ENCODE data around the gene MBOAT1. TPM values are rescaled to one million over a fixed set of nuclear protein-coding genes. Genes with fewer than 3 reads are reported as not detected.

The MBOAT1 gene
- polyA plus RNA-seq, 2 of the 4 experiments (the other 2 are of a cell fraction) = 1.9 to 5.5 TPM

- CTCF ChIA-PET = interaction anchor here (2.6 kb wide), 1 partner anchor 10 kb away, joined by 16 read pairs; no protein-coding TSS in a partner anchor
- WGBS (ENCODE audit: missing lambda C conversion rate) = 51% methylated on average over 3 of the region's 3 CpGs
- FAIRE-seq = no peak
Observed at GRCh38 chr6:20137240-20137639, 75.0 kb downstream of the MBOAT1 start.

GRCh38 chr6:20135677-20136268 lies 76.5 kb downstream of the MBOAT1 start:
- TF ChIP-seq RARB (CRISPR knock-in tag; IDR thresholded peaks at IDR 0.05) = no peak
- no peak for TF ChIP-seq SMC3 (IDR thresholded peaks at IDR 0.05)
- TF ChIP-seq FOXS1 (CRISPR knock-in tag; IDR thresholded peaks at IDR 0.05) = no peak
- TF ChIP-seq TP53 (CRISPR knock-in tag; IDR thresholded peaks at IDR 0.05) = no peak
- TF ChIP-seq FOSB (CRISPR knock-in tag; IDR thresholded peaks at IDR 0.05) = no peak
- TF ChIP-seq MAX (IDR thresholded peaks at IDR 0.05) = no peak
- TF ChIP-seq POLR2A (IDR thresholded peaks at IDR 0.05; ENCODE audit: low read length) = no peak
- no peak overlapping the region for H3K4me3 ChIP-seq
- no peak overlapping the region for H3K4me2 ChIP-seq
- FAIRE-seq (no peak), ATAC-seq (no peak), DNase-seq (ENCODE audit: low read depth in 1 of 2, low spot score in 1 of 2) (no peak)
- H3K4me1 ChIP-seq = 0 out of 3 replicates have a peak, but pooled peaks cover 5% of the 10 kb centered on the region
- no peak overlapping the region for H3K27ac ChIP-seq
- ChIA-PET POLR2A (no interaction called here), CTCF (interaction anchor here (0.8 to 2.6 kb wide), 2 partner anchors 9 to 74 kb away, joined by 3 to 16 read pairs; no protein-coding TSS in a partner anchor)
- H3K9me3 ChIP-seq = no peaks in the 10 kb centered on the region
- WGBS (ENCODE audit: missing lambda C conversion rate) = 87% methylated on average over 6 of the region's 6 CpGs

More at GRCh38 chr6:20137240-20137639, 75.0 kb downstream of the MBOAT1 start:
- Histone ChIP-seq H3K4me3 (no peak overlapping the region), H3K9me3 (no peaks in the 10 kb centered on the region), H3K27ac (no peak overlapping the region), H3K4me1 (no peaks in the 10 kb centered on the region), H3K4me2 (no peak overlapping the region)
- ATAC-seq (no peak), DNase-seq (ENCODE audit: low read depth in 1 of 2, low spot score in 1 of 2) (no peak)
- TF ChIP-seq GATA3 (IDR thresholded peaks at IDR 0.05; ENCODE audit: borderline replicate concordance) = no peak
- TF ChIP-seq, protein P1, sequence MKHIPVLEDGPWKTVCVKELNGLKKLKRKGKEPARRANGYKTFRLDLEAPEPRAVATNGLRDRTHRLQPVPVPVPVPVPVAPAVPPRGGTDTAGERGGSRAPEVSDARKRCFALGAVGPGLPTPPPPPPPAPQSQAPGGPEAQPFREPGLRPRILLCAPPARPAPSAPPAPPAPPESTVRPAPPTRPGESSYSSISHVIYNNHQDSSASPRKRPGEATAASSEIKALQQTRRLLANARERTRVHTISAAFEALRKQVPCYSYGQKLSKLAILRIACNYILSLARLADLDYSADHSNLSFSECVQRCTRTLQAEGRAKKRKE (CRISPR knock-in tag; IDR thresholded peaks at IDR 0.05; ENCODE audit: low read depth) = no peak
- no peak for TF ChIP-seq CBX8 (IDR thresholded peaks at IDR 0.05)
- no peak for TF ChIP-seq MAZ (IDR thresholded peaks at IDR 0.05; ENCODE audit: borderline replicate concordance, low read depth, low read length)
- no peak for TF ChIP-seq NPAS2 (CRISPR knock-in tag; IDR thresholded peaks at IDR 0.05; ENCODE audit: borderline replicate concordance)
- no peak for TF ChIP-seq EHMT2 (IDR thresholded peaks at IDR 0.05; ENCODE audit: low read depth)
- no peak for TF ChIP-seq HEYL (CRISPR knock-in tag; IDR thresholded peaks at IDR 0.05)
- no peak for TF ChIP-seq SREBF2 (IDR thresholded peaks at IDR 0.05)
- no peak for TF ChIP-seq BCL3 (IDR thresholded peaks at IDR 0.05)
- no peak for TF ChIP-seq FOSL2 (IDR thresholded peaks at IDR 0.05)
- TF ChIP-seq FOSL2 (CRISPR knock-in tag; IDR thresholded peaks at IDR 0.05) = no peak
- TF ChIP-seq TFCP2L1 (CRISPR knock-in tag; IDR thresholded peaks at IDR 0.05) = no peak
- TF ChIP-seq MAX (IDR thresholded peaks at IDR 0.05) = no peak
- TF ChIP-seq ESRRA (IDR thresholded peaks at IDR 0.05; ENCODE audit: borderline replicate concordance, low read length) = no peak
- TF ChIP-seq, protein P2, sequence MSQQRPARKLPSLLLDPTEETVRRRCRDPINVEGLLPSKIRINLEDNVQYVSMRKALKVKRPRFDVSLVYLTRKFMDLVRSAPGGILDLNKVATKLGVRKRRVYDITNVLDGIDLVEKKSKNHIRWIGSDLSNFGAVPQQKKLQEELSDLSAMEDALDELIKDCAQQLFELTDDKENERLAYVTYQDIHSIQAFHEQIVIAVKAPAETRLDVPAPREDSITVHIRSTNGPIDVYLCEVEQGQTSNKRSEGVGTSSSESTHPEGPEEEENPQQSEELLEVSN (IDR thresholded peaks at IDR 0.05; ENCODE audit: borderline replicate concordance, low read depth) = no peak
- TF ChIP-seq RFX5 (IDR thresholded peaks at IDR 0.05) = no peak
- TF ChIP-seq TP53 (CRISPR knock-in tag; IDR thresholded peaks at IDR 0.05) = no peak
- POLR2A ChIA-PET = no interaction called here

GRCh38 chr6:20134613-20135012 lies 77.7 kb downstream of the MBOAT1 start:
- TF ChIP-seq, protein P3, sequence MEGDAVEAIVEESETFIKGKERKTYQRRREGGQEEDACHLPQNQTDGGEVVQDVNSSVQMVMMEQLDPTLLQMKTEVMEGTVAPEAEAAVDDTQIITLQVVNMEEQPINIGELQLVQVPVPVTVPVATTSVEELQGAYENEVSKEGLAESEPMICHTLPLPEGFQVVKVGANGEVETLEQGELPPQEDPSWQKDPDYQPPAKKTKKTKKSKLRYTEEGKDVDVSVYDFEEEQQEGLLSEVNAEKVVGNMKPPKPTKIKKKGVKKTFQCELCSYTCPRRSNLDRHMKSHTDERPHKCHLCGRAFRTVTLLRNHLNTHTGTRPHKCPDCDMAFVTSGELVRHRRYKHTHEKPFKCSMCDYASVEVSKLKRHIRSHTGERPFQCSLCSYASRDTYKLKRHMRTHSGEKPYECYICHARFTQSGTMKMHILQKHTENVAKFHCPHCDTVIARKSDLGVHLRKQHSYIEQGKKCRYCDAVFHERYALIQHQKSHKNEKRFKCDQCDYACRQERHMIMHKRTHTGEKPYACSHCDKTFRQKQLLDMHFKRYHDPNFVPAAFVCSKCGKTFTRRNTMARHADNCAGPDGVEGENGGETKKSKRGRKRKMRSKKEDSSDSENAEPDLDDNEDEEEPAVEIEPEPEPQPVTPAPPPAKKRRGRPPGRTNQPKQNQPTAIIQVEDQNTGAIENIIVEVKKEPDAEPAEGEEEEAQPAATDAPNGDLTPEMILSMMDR (IDR thresholded peaks at IDR 0.05) = no peak
- TF ChIP-seq EHMT2 (IDR thresholded peaks at IDR 0.05; ENCODE audit: low read depth) = no peak
- TF ChIP-seq RCOR1 (IDR thresholded peaks at IDR 0.05; ENCODE audit: low read depth, low read length) = no peak
- no peak for TF ChIP-seq USF2 (IDR thresholded peaks at IDR 0.05)
- TF ChIP-seq NPAS2 (CRISPR knock-in tag; IDR thresholded peaks at IDR 0.05; ENCODE audit: borderline replicate concordance) = no peak
- TF ChIP-seq, protein P1 (CRISPR knock-in tag; IDR thresholded peaks at IDR 0.05; ENCODE audit: low read depth) = no peak
- no peak for TF ChIP-seq JUN (IDR thresholded peaks at IDR 0.05)
- POLR2A ChIA-PET = no interaction called here
- Histone ChIP-seq H3K4me1 (peaks cover 15% of the 10 kb centered on the region; the same call in 2 of the 3 replicates), H3K4me3 (no peak overlapping the region), H3K9me3 (no peaks in the 10 kb centered on the region), H3K4me2 (no peak overlapping the region), H3K27ac (no peak overlapping the region)
- FAIRE-seq = no peak
- ATAC-seq = no peak
- WGBS (ENCODE audit: missing lambda C conversion rate) = 94% methylated on average over 1 of the region's 1 CpG
- CTCF ChIA-PET = interaction anchor here (2.6 kb wide), 1 partner anchor 7 kb away, joined by 16 read pairs; no protein-coding TSS in a partner anchor
- no peak for DNase-seq (ENCODE audit: low read depth in 1 of 2, low spot score in 1 of 2)

All from A549 (cell line).